ENCODE data around the gene FBLIM1.

The FBLIM1 gene

DNA sequence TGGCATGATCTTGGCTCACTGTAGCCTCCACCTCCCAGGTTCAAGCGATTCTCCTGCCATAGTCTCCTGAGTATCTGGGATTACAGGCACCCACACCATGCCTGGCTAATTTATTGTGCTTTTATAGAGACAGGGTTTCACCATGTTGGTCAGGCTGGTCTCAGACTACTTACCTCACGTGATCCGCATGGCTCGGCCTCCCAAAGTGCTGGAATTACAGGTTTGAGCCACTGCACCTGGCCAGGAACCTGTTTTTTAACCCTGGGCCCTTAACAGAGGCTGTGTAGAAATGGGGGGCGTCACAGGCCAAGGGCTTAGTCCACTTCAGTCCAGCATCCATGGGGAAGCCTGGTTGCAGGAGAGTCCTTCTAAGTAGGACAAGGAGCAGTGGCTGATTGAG lies 9.3 kb downstream of the FBLIM1 start (continued):
- TF ChIP-seq, protein P1, sequence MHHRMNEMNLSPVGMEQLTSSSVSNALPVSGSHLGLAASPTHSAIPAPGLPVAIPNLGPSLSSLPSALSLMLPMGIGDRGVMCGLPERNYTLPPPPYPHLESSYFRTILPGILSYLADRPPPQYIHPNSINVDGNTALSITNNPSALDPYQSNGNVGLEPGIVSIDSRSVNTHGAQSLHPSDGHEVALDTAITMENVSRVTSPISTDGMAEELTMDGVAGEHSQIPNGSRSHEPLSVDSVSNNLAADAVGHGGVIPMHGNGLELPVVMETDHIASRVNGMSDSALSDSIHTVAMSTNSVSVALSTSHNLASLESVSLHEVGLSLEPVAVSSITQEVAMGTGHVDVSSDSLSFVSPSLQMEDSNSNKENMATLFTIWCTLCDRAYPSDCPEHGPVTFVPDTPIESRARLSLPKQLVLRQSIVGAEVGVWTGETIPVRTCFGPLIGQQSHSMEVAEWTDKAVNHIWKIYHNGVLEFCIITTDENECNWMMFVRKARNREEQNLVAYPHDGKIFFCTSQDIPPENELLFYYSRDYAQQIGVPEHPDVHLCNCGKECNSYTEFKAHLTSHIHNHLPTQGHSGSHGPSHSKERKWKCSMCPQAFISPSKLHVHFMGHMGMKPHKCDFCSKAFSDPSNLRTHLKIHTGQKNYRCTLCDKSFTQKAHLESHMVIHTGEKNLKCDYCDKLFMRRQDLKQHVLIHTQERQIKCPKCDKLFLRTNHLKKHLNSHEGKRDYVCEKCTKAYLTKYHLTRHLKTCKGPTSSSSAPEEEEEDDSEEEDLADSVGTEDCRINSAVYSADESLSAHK (tag by site-specific recombination; IDR thresholded peaks at IDR 0.05), result no peak
- TF ChIP-seq GLI4 (tag by site-specific recombination; IDR thresholded peaks at IDR 0.05) (no peak), ZBTB17 (tag by site-specific recombination; IDR thresholded peaks at IDR 0.05) (no peak), ZNF585B (tag by site-specific recombination; IDR thresholded peaks at IDR 0.05) (no peak), ZNF324 (tag by site-specific recombination; IDR thresholded peaks at IDR 0.05) (no peak), ZNF558 (tag by site-specific recombination; IDR thresholded peaks at IDR 0.05) (no peak), ZNF580 (tag by site-specific recombination; IDR thresholded peaks at IDR 0.05) (no peak), ZNF184 (tag by site-specific recombination; IDR thresholded peaks at IDR 0.05) (no peak), ATF2 (tag by site-specific recombination; IDR thresholded peaks at IDR 0.05; ENCODE audit: low read depth) (no peak), ZNF560 (tag by site-specific recombination; IDR thresholded peaks at IDR 0.05; ENCODE audit: borderline replicate concordance) (no peak), ZNF10 (tag by site-specific recombination; IDR thresholded peaks at IDR 0.05) (no peak)
- TF ChIP-seq, protein P2, sequence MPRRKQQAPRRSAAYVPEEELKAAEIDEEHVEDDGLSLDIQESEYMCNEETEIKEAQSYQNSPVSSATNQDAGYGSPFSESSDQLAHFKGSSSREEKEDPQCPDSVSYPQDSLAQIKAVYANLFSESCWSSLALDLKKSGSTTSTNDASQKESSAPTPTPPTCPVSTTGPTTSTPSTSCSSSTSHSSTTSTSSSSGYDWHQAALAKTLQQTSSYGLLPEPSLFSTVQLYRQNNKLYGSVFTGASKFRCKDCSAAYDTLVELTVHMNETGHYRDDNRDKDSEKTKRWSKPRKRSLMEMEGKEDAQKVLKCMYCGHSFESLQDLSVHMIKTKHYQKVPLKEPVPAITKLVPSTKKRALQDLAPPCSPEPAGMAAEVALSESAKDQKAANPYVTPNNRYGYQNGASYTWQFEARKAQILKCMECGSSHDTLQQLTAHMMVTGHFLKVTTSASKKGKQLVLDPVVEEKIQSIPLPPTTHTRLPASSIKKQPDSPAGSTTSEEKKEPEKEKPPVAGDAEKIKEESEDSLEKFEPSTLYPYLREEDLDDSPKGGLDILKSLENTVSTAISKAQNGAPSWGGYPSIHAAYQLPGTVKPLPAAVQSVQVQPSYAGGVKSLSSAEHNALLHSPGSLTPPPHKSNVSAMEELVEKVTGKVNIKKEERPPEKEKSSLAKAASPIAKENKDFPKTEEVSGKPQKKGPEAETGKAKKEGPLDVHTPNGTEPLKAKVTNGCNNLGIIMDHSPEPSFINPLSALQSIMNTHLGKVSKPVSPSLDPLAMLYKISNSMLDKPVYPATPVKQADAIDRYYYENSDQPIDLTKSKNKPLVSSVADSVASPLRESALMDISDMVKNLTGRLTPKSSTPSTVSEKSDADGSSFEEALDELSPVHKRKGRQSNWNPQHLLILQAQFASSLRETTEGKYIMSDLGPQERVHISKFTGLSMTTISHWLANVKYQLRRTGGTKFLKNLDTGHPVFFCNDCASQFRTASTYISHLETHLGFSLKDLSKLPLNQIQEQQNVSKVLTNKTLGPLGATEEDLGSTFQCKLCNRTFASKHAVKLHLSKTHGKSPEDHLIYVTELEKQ (tag by site-specific recombination; IDR thresholded peaks at IDR 0.05; ENCODE audit: borderline replicate concordance), result no peak
- TF ChIP-seq, protein P3, sequence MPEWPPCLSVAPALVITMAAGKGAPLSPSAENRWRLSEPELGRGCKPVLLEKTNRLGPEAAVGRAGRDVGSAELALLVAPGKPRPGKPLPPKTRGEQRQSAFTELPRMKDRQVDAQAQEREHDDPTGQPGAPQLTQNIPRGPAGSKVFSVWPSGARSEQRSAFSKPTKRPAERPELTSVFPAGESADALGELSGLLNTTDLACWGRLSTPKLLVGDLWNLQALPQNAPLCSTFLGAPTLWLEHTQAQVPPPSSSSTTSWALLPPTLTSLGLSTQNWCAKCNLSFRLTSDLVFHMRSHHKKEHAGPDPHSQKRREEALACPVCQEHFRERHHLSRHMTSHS (tag by site-specific recombination; IDR thresholded peaks at IDR 0.05), result no peak

- H3K9me3 ChIP-seq (ENCODE audit: control insufficient read depth, insufficient read depth, low read depth, low read length), result no peaks in the 10 kb centered on the region
- TF ChIP-seq BCL11A (tag by site-specific recombination; IDR thresholded peaks at IDR 0.05; ENCODE audit: low read depth) (no peak), CTCF (tag by site-specific recombination; IDR thresholded peaks at IDR 0.05) (no peak), SCRT2 (tag by site-specific recombination; IDR thresholded peaks at IDR 0.05) (peak; percentile 92), ZNF202 (tag by site-specific recombination; IDR thresholded peaks at IDR 0.05; ENCODE audit: borderline replicate concordance) (no peak), GLIS1 (tag by site-specific recombination; IDR thresholded peaks at IDR 0.05) (no peak), ZNF76 (tag by site-specific recombination; IDR thresholded peaks at IDR 0.05; ENCODE audit: borderline replicate concordance, low read depth) (no peak), SCRT1 (tag by site-specific recombination; IDR thresholded peaks at IDR 0.05; ENCODE audit: borderline replicate concordance) (peak; percentile 87)
- POLR2A ChIA-PET, result no interaction called here
- peaks cover 4 to 78% of the 10 kb centered on the region in 2 experiments; a peak in 2 of 3 replicates for H3K36me3 ChIP-seq (ENCODE audit: control insufficient read depth in 2 of 2, insufficient read depth in 1 of 2, low read length in 2 of 2)
- CTCF ChIA-PET, result no interaction called here
- H3K27ac ChIP-seq (ENCODE audit: extremely low read depth, low read depth, low read length), result no peak overlapping the region
- H3K4me3 ChIP-seq (ENCODE audit: low read depth, low read length), result no peak overlapping the region
- no peaks in the 10 kb centered on the region for H3K4me1 ChIP-seq (ENCODE audit: control insufficient read depth, insufficient read depth, low read length)
Measured at GRCh38 chr1:15768388-15768787, 9.8 kb downstream of the FBLIM1 start.

Measured in HEK293 (cell line).